Neural cell (in vitro differentiated cells): ENCODE results near the gene SEC61B.

Source experiments
- EP300 ChIP-seq: fragments of 450-650 bp; conservative IDR thresholded peaks from 2 replicates; pipeline ENCODE4 v1.6.1; 2014; ENCODE audit warnings: antibody characterized with exemption, mild to moderate bottlenecking, moderate library complexity; ENCODE audit not compliant: poor library complexity, severe bottlenecking
- EZH2 ChIP-seq: fragments of 200-600, 300-800 bp; shearing (Covaris generic), sonication (generic); IDR thresholded peaks from 2 replicates; pipeline ENCODE4 v1.6.1; 2014; ENCODE audit warnings: antibody characterized with exemption, low read length, borderline replicate concordance, mild to moderate bottlenecking; ENCODE audit not compliant: insufficient read depth, poor library complexity, severe bottlenecking
- MXI1 ChIP-seq: fragments of 450-650 bp; conservative IDR thresholded peaks from 2 replicates; pipeline ENCODE4 v1.6.1; 2014; ENCODE audit warnings: antibody characterized with exemption, mild to moderate bottlenecking; ENCODE audit not compliant: poor library complexity, severe bottlenecking
- POLR2AphosphoS5 ChIP-seq: IDR thresholded peaks from 2 replicates; pipeline ENCODE4 v1.6.1; 2012
- RAD21 ChIP-seq: fragments of 450-650 bp; conservative IDR thresholded peaks from 2 replicates; pipeline ENCODE4 v1.6.1; 2014; ENCODE audit warnings: antibody characterized with exemption, mild to moderate bottlenecking, moderate library complexity
- SMC3 ChIP-seq: fragments of 450-650 bp; conservative IDR thresholded peaks from 2 replicates; pipeline ENCODE4 v1.6.1; 2014; ENCODE audit warnings: antibody characterized with exemption, mild to moderate bottlenecking, moderate library complexity; ENCODE audit not compliant: poor library complexity
- TF ChIP-seq, protein P1 (sequence below): fragments of 450-650 bp; IDR thresholded peaks from 2 replicates; pipeline ENCODE4 v1.5.1; 2014; ENCODE audit warnings: antibody characterized with exemption, mild to moderate bottlenecking, moderate library complexity; ENCODE audit not compliant: poor library complexity, severe bottlenecking
- TF ChIP-seq, protein P2 (sequence below): IDR thresholded peaks from 2 replicates; pipeline ENCODE4 v1.6.1; 2012; ENCODE audit warnings: borderline replicate concordance

DNA sequence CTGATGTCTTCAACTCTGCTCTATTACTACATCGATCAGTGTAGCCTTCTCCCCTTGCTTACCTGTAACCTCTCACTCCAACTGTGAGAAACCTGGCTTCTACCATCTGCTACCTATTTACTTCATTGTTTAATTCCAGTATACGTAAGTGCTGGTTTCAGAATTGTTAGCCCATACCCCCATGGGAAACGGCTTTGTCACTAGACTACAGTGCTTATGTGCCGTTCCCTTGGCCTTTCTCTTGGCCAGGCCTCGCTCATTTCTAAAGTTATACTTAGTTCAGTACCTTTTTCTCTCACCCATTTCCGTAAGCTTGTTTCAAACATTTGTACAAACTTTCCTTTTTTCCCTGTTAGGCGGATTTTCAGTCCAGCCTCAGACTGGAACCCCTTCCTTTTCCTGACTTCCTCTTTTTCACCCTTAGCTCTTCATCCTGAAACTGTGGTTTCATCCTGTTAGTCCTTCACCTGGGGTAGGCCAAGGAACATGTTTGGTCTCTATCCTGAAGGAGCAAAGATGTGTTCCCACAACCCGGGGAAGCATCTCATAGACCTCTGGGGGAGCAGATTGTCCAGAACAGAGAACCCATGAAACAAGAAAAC lies 22.0 kb upstream of the SEC61B start:
- TF ChIP-seq, protein P1, sequence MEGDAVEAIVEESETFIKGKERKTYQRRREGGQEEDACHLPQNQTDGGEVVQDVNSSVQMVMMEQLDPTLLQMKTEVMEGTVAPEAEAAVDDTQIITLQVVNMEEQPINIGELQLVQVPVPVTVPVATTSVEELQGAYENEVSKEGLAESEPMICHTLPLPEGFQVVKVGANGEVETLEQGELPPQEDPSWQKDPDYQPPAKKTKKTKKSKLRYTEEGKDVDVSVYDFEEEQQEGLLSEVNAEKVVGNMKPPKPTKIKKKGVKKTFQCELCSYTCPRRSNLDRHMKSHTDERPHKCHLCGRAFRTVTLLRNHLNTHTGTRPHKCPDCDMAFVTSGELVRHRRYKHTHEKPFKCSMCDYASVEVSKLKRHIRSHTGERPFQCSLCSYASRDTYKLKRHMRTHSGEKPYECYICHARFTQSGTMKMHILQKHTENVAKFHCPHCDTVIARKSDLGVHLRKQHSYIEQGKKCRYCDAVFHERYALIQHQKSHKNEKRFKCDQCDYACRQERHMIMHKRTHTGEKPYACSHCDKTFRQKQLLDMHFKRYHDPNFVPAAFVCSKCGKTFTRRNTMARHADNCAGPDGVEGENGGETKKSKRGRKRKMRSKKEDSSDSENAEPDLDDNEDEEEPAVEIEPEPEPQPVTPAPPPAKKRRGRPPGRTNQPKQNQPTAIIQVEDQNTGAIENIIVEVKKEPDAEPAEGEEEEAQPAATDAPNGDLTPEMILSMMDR, result no peak
- no peak for TF ChIP-seq EP300
- TF ChIP-seq EZH2, result no peak
- no peak for TF ChIP-seq MXI1
- no peak for TF ChIP-seq RAD21
- TF ChIP-seq POLR2AphosphoS5, result no peak
- TF ChIP-seq, protein P2, sequence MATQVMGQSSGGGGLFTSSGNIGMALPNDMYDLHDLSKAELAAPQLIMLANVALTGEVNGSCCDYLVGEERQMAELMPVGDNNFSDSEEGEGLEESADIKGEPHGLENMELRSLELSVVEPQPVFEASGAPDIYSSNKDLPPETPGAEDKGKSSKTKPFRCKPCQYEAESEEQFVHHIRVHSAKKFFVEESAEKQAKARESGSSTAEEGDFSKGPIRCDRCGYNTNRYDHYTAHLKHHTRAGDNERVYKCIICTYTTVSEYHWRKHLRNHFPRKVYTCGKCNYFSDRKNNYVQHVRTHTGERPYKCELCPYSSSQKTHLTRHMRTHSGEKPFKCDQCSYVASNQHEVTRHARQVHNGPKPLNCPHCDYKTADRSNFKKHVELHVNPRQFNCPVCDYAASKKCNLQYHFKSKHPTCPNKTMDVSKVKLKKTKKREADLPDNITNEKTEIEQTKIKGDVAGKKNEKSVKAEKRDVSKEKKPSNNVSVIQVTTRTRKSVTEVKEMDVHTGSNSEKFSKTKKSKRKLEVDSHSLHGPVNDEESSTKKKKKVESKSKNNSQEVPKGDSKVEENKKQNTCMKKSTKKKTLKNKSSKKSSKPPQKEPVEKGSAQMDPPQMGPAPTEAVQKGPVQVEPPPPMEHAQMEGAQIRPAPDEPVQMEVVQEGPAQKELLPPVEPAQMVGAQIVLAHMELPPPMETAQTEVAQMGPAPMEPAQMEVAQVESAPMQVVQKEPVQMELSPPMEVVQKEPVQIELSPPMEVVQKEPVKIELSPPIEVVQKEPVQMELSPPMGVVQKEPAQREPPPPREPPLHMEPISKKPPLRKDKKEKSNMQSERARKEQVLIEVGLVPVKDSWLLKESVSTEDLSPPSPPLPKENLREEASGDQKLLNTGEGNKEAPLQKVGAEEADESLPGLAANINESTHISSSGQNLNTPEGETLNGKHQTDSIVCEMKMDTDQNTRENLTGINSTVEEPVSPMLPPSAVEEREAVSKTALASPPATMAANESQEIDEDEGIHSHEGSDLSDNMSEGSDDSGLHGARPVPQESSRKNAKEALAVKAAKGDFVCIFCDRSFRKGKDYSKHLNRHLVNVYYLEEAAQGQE, result no peak
- no peak for TF ChIP-seq SMC3
